ENCODE measurements around the gene PDCD10. TPM values are rescaled to one million over a fixed set of nuclear protein-coding genes. Genes with fewer than 3 reads are reported as not detected.

The PDCD10 gene
- total RNA-seq, 1 donor from 2014 or later = 54.8 TPM

DNA sequence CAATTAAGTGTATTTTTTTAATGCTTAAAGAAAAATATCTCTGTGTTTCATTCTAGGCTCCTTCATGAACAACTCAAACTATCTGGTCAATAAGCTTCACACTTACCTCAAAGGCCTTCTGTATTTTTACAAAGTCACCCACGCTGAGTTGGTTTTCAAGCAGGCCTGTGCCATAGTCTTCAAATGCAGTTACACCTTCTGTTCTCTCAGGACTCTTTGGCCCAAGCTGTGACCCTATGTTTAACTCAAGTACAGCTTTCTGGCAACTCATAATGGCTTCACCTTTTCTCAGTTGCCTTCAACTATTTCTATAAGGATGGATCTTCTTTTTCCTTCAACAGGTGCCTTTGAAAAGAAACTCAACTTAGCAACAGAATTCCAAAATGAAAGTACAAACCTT is 81.5 kb downstream of the PDCD10 start:
- Mint-ChIP-seq H3K9me3 (peaks cover 2% of the 10 kb centered on the region), H3K36me3 (ENCODE audit: low read depth) (no peaks in the 10 kb centered on the region), H3K27me3 (no peaks in the 10 kb centered on the region), H3K4me3 (no peak overlapping the region), H3K27ac (peak overlapping the region; percentile 6), H3K4me1 (peaks cover 26% of the 10 kb centered on the region)
- ChIA-PET POLR2A (no interaction called here), CTCF (no interaction called here)
- no peak for ATAC-seq (ENCODE audit: low read depth)
- intact Hi-C loops (cut with micrococcal nuclease) = no loop called here
- no peak for DNase-seq
- TF ChIP-seq, protein P1, sequence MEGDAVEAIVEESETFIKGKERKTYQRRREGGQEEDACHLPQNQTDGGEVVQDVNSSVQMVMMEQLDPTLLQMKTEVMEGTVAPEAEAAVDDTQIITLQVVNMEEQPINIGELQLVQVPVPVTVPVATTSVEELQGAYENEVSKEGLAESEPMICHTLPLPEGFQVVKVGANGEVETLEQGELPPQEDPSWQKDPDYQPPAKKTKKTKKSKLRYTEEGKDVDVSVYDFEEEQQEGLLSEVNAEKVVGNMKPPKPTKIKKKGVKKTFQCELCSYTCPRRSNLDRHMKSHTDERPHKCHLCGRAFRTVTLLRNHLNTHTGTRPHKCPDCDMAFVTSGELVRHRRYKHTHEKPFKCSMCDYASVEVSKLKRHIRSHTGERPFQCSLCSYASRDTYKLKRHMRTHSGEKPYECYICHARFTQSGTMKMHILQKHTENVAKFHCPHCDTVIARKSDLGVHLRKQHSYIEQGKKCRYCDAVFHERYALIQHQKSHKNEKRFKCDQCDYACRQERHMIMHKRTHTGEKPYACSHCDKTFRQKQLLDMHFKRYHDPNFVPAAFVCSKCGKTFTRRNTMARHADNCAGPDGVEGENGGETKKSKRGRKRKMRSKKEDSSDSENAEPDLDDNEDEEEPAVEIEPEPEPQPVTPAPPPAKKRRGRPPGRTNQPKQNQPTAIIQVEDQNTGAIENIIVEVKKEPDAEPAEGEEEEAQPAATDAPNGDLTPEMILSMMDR (IDR thresholded peaks at IDR 0.05) = no peak

GRCh38 chr3:167651826-167652225 is 82.9 kb downstream of the PDCD10 start:
- Mint-ChIP-seq H3K36me3 (ENCODE audit: low read depth) (no peaks in the 10 kb centered on the region), H3K4me3 (no peak overlapping the region), H3K9me3 (peaks cover 2% of the 10 kb centered on the region), H3K27ac (no peak overlapping the region), H3K4me1 (peaks cover 26% of the 10 kb centered on the region), H3K27me3 (no peaks in the 10 kb centered on the region)
- ATAC-seq (ENCODE audit: low read depth) (no peak), DNase-seq (no peak)
- intact Hi-C loops (cut with micrococcal nuclease) = no loop called here
- TF ChIP-seq, protein P1 (IDR thresholded peaks at IDR 0.05) = no peak
- ChIA-PET POLR2A (no interaction called here), CTCF (no interaction called here)

GRCh38 chr3:167650459-167650858 is 84.2 kb downstream of the PDCD10 start:
- POLR2A ChIA-PET = no interaction called here
- ATAC-seq (ENCODE audit: low read depth) (no peak), DNase-seq (no peak)
- TF ChIP-seq, protein P1 (IDR thresholded peaks at IDR 0.05) = no peak
- Mint-ChIP-seq H3K4me3 (no peak overlapping the region), H3K27me3 (no peaks in the 10 kb centered on the region), H3K4me1 (peaks cover 26% of the 10 kb centered on the region), H3K36me3 (ENCODE audit: low read depth) (no peaks in the 10 kb centered on the region), H3K9me3 (no peaks in the 10 kb centered on the region), H3K27ac (no peak overlapping the region)
- intact Hi-C loops (cut with micrococcal nuclease) = no loop called here
- CTCF ChIA-PET = no interaction called here

GRCh38 chr3:167649746-167650145 is 84.9 kb downstream of the PDCD10 start:
- CTCF ChIA-PET = no interaction called here
- intact Hi-C loops (cut with micrococcal nuclease) = no loop called here
- Mint-ChIP-seq H3K27me3 (no peaks in the 10 kb centered on the region), H3K9me3 (no peaks in the 10 kb centered on the region), H3K4me3 (no peak overlapping the region), H3K4me1 (peaks cover 26% of the 10 kb centered on the region), H3K36me3 (ENCODE audit: low read depth) (no peaks in the 10 kb centered on the region), H3K27ac (no peak overlapping the region)
- TF ChIP-seq, protein P1 (IDR thresholded peaks at IDR 0.05) = no peak
- ATAC-seq (ENCODE audit: low read depth) (no peak), DNase-seq (no peak)
- POLR2A ChIA-PET = no interaction called here

DNA sequence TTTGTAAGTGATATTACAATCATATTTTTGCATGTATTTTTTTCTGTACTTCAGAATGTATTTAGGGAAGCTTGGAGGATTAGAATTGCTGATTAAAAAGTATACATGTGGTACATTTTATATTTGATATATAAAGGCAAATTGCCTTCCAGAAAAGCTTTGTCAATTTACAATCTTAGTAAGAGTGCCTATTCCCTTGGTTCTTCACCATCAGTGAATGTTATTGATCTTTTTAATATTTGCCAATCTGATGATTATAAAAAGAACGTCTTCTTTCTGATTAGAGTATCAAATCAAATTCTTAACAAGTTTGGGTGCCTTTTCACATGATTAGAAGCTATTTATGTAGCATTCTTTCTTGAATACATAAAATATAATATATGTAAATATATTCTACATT is 90.1 kb downstream of the PDCD10 start:
- intact Hi-C loops (cut with micrococcal nuclease) = no loop called here
- Mint-ChIP-seq H3K36me3 (ENCODE audit: low read depth) (no peaks in the 10 kb centered on the region), H3K4me3 (no peak overlapping the region), H3K27ac (no peak overlapping the region), H3K9me3 (peaks cover 2% of the 10 kb centered on the region), H3K27me3 (peaks cover 4% of the 10 kb centered on the region), H3K4me1 (no peaks in the 10 kb centered on the region)
- CTCF ChIA-PET = no interaction called here
- DNase-seq (no peak), ATAC-seq (ENCODE audit: low read depth) (no peak)
- TF ChIP-seq, protein P1 (IDR thresholded peaks at IDR 0.05) = no peak
- POLR2A ChIA-PET = no interaction called here

Other genes starting within 250 kb of the PDCD10 start
- gene WDR49, start 81.0 kb downstream of the PDCD10 start, total RNA-seq = 0.49 TPM in 2 replicates
- gene SERPINI1, start 829 bp upstream of the PDCD10 start, total RNA-seq = 1.8 and 1.9 TPM in 2 replicates